T-helper 2 cell treated with Interferon-gamma antibody and Interleukin-4, amounts not matched to agents 100 ng/mL and 5 ng/mL, for 36 hours (primary cell): ENCODE measurements around the gene CDH20. TPM values are rescaled to one million over a fixed set of nuclear protein-coding genes. Genes with fewer than 3 reads are reported as not detected.

Experiments
- intact Hi-C: fragments of 100-400 bp; cut with micrococcal nuclease; formaldehyde crosslinking; loops from one replicate; pipeline ENCODE4 v1.15.1; 2023
- total RNA-seq: library from RNA; stranded (reverse); gene quantifications from 2 replicates; pipeline ENCODE4 v1.2.3, GENCODE V29; 2022

Gene CDH20
- total RNA-seq, 1 donor from 2014 or later: not detected

DNA sequence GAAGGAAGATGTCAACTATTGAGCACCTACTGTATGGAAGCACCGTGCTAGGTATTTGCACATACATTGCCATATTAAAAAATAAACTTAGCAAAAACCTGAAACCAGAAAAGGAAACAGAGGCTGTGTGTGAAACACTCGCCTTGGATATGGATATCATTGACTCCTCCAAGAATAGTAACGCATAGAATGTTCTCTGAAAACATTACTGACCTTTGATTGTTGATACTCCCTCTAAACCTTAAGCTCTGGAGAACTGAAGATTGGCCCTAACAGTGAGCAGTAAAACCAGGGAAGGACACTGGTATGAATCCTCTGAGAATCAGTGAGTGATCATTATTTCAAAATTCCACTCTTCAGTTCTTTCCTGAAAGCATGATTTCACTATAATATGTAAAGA, 236.8 kb downstream of the CDH20 start:
- intact Hi-C loops: no loop called here

DNA sequence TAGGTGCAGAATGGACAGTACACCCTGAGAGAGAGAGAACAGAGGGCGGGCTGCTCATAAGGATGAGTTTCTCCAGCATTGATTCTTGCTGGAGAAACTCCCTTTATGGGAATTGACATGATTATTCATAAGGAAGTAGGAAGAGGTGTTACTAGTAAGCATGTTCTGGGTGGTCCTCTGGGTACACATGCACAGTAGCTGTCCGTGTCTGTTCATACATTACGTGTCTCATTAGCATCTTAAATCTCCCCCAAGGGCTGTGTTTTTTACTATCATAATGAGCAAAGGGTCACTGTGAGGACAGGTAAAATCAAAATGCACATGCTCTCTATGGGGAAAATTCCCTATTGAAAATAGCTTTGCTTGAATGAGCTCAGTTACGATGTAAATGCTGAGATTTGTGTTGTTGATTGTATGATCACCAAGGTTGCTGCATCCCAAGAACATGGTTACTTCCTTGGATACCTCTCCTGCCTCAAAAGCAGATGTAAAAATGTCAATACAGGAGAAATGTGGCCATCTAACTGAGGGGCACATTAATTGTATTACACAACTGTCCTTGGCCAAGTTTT, 238.9 kb downstream of the CDH20 start:
- intact Hi-C loops: no loop called here

DNA sequence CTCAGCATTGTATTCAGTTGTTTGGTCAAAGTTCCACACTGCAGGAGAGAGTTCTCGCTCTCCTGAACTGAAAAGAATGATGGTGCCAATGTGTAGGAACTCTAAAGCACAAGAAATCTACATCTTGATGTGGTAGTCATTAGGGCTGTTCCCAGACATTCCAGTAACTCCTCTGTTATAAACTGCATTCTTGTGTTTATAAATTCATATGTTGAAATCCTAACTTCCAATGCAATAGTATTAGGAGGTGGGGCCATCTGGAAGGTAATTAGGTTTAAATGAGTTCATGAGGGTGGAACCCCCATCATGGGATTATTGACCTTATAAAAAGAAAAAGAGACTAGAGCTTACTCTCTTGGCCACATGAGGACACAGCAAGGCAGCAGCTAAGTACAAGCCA, 239.6 kb downstream of the CDH20 start:
- intact Hi-C loops: no loop called here

DNA sequence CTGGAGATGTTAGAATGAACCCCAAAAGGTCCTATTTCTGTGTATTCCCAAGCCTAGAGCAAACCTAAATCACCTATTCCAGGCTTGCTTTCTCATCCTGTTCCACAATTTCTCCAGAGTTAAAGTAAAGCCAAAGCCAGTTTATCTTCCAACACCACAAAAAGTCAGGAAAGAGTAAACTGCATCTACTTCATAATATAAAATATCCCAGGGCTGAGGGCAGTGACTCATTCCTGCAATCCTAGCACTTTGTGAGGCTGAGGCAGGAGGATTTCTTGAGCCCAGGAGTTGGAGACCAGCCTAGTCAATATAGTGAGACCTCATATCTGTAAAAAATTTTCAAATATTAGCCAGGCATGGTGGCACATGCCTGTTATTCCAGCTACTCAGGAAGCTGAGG, 241.4 kb downstream of the CDH20 start:
- intact Hi-C loops: no loop called here

DNA sequence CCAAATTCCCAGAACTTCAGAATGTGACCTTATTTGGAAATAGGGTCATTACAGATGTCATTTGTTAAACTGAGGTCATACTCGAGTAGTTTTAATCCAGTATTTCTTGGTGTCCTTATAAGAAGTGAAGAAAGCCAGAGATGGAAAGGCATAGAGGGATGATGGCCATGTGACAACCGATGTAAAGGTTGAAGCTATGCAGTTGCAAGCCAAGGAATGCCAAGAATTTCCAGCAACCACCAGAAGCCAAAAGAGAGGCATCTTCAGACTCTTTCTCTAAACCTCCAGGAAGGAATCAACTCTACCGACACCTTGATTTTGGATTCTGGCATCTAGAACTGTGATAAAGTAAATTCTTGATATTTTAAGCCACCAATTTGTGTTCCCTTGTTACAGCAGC, 242.2 kb downstream of the CDH20 start:
- intact Hi-C loops: no loop called here

DNA sequence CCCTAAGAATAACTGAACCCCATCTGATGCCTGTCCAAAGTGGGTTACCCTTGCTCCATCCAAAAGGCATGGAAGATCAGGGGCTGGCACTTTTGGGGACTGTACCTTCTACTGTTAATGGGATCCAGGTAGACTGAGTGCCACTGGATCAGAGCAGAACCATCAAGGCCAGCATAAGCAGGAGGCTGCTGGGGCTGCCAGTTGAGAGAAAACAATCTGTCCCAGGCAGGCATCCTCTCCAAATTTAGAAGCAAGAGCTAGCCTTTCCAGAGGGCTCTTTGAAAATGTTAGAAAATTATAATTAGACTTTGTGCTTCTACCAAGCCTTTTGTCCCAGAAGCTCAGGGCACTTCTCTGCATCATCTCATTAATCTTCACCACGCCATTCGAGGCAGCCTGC, 245.6 kb downstream of the CDH20 start:
- intact Hi-C loops: no loop called here

DNA sequence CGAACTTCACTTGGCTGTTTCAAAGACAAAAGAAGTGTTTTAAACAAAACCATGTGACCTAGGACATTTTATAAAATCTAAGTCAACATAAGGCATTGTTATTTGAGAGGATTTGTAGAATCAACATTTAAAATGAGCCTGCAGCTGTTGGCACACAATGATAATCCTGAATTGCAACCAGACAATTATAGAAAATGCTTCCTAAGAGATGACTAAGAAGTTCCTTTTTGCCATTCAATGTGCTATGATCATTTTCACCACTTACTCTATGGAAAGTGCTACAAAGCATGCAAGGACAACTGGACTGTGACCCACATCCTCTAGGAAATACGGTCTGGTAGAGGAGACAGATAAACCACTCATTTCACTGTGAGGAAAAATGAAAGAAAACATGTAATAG, 246.4 kb downstream of the CDH20 start:
- intact Hi-C loops: no loop called here

DNA sequence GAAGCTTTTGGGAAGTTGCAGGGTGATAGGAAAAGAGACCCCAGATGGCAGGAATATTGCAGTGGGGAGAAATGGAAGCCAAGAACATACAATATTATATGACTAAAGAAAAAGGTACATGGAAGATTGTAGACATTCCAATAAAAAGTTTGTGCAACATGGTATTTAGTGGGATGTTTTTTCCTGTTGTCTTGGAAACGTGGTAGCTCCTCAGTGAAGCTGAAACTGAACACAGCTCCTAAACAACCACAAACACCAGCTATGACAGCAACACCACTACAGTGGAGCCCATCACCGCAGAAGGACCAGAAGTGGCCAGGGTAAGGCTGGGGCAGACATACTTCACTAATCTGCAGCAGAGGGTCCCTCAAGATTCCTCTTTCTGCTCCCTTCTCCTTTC, 246.8 kb downstream of the CDH20 start:
- intact Hi-C loops: no loop called here

DNA sequence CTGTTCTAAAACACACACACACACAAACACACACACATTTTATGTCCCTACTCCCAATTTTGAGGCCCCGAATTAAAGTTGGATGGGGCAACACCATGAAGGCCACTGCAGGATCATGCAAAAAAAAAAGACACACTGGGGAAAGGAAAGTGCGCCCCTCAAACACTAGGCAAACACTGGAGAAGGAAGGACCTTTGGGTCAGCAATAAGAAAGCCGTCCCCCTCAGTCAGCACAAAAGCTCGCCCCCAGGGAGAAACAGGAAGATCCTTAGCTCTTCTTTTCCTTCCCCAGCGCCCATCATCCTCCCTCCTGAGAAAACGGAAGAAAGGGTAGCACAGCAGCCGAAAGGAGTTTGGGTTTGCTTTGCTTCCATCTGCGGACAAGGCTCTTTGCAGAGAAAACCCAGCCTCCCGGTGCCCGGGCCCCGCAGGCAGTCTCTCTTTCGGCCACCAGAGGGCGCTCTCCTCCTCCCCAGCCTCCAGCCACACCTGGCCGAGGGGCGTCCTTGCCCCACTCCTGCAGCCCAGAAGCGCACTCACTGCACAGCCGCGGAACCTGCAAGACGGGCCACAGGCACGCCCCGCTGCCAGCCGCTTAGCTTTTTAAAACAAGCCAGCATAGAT, 248.5 kb downstream of the CDH20 start:
- intact Hi-C loops: loop anchor here (1.0 kb wide), 1 partner anchor 550 kb away; no protein-coding TSS in a partner anchor

DNA sequence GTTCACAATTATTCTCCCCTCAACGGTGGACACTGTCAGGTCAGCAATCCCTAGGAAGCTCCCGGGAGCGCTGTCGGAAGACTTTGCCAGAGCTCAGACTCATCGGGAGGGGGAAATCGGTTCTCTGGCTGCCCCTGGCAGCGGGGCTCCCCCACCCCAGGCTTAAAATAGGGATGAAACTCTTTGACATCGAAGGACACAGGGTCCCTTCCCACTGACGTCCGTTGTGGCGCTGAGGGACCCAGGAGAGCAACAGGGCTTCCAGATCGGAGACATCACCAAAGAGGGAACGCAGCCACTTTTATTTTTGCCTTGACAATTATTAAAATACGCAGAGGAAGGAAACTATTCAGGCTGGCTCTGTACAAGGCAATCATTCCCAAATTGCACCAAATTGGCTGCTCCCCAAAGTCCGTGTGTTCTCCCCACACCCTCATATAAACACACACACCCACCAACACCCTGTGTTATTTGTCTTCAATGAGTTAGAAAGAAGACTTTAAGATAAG, 249.0 kb downstream of the CDH20 start:
- intact Hi-C loops: no loop called here

DNA sequence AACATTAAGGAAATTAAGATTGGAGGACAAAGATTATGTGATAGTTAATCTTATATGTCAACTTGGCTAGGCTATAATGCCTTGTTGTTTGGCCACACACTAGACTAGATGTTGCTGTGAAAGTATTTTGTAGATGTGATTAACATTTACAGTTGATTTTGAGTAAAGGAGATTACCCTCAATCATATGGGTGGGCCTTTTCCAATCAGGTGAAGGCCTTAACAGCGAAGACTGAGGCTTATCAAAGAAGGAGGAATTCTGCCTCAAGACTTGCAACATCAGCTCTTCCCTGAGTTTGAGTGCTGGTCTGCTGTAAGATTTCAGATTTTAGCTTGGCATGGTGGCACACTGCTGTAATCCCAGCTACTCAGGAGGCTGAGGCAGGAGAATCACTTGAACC, 250.3 kb downstream of the CDH20 start:
- intact Hi-C loops: no loop called here

DNA sequence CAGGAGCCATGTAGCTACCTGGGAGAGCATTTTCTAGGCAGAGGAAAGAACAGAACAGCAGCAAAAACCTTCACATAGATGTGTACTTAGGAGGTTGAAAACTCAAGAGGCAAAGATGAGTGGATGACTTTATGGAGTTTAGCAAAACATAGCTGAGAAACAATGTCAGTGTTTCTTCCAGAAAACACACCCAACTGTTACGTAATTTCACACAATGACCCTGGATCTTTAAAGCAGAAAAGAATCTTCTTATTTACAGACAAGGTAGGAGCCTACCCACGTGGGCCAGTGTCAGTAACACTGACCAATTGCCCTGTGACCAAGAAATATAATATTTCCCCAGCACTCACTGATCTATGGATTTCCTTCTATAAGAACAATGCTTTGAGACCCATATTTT, 254.6 kb downstream of the CDH20 start:
- intact Hi-C loops: no loop called here

DNA sequence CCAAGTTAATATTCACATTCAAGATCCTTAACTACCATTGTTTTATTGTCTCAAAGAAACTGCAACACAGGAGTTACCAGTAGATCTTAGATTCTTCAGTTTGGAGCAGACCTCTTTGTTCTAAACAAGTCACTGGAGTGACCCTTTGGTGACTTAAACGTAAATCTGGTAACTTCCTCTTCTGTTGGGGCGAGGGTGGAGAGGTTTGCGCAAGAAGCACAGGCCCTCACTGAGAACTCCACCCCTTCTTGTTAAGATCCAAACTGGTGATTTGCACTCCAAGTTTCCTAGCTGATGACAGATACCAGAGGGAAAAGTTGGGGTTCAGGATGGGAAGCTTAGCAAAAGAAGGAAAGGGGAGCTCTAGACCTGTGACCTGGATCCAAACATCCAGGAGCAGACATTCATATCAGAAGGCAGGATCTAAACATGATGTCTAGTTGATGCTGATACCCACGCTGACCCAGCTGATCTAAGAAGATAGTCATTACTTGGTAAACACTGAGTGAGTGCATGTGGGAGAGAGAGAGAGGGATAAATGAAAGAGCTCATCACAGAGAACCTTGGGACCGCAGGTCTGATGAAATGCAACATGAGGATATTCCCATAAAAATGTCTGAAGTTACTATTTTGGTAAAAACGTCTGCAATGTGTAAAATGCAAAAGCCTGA, 256.0 kb downstream of the CDH20 start:
- intact Hi-C loops: no loop called here

DNA sequence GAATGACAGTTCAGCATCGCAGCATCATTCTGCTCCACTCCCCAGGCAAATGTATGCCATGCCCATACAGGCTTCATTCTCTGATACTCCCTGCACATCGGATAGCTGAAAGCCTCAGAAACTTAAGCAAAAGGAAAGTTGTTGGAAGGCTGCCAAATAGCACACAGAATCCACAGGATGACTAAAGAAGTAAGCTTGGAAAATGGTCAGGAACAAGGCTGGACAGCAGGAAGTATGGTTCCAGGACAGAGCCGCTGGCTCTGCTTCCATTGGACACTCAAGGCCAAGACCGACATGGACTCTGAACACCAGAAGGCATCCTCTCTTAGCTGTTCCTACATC, 256.5 kb downstream of the CDH20 start:
- intact Hi-C loops: no loop called here

DNA sequence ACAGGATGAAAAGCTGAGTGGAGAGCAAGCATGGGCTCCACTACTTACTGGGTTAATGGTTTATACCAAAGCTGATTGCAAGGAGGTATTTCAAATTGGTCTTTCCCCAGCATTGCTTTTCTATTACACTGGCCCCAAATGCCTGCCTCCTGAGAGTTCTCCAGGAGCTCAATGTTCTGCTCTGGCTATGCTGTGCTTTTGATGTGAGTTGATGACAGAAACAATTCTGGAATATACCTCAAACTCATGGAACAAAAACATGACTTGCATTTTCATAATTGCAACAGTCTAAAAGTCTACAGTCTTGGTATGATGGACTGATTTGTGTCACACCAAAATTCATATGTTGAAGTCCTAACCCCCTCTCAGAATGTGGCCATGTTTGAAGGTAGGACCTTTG, 258.0 kb downstream of the CDH20 start:
- intact Hi-C loops: no loop called here

DNA sequence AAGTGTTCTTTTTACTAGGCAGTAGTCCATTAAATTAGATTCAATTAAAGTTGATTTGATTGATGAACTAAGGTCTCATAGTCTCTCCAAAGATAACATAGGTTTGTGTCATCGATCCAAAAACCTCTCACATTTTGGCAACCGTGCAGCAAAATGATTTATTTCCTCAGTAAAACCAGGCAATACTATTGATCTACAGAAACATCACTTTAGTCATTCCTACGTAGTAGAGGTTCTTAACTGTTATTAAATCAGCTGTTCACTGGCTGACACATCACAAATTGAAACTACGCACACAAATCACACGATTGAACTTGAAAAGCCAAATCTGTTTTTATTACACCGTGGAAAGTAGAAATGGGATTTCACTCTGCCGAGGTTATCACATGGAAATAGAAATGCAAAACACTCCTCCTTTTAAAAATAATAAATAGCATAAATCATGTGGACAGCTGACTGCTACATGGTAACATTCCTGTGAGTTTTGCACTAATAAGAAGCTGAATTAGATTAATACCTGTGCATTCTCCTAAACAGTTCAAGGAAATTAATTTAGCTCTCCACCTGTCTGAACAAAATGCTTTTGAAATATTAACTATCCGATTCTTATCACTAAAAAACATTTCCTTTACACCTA, 262.5 kb downstream of the CDH20 start:
- intact Hi-C loops: no loop called here

DNA sequence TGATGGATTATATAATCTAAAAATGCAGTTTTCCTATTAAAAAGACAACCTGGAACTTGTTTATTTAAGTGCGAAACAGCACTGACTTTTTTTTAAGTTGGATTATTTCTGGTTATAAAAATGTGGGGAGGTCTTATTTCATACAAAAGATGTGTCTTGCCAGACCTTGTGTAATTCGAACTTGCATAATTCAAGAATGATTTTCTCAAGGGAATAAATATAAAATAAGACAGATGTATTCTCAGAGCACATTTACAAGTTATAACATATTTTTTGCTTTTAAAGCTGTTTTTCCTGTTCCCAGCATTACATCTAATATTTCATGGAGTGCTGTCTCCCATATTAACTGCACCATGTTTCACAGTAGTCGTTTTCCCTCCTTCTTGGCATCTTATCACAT, 263.1 kb downstream of the CDH20 start:
- intact Hi-C loops: no loop called here

DNA sequence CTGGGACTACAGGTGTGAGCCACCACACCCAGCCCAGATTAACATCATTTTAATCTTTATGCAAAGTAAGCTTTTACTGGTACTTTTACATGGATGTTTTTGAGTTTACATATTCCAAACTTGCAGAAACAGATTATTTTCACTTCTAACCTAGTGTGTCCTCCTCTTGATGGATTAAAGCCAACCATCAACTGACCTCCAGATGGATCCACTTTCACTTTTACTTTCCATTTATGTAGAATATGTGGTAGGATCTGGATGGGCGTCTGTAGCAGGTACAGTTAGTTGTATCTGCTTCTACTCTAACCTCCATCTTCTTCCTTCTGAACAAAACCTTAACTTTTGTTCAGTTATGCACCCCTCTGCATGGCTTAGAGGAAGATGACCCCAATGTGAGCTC, 264.1 kb downstream of the CDH20 start:
- intact Hi-C loops: no loop called here

DNA sequence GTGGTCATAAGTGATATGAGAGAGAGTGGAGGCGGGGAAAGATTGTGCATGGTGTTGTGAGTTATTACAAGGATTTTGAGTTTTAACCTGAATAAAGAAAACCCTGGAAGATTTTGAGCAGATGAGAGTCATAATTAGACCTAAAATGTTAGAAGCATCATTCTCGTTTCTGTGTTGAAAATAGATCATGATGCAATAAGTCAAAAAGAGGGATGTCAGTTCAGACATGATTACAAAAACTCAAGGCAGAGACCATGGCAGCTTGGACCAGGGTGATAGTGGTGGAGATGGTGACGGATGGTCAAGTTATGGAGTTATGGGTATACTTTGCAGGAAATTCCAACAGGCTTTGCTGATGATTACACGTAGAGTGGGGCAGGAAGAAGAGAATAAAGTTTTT, 267.2 kb downstream of the CDH20 start:
- intact Hi-C loops: no loop called here

DNA sequence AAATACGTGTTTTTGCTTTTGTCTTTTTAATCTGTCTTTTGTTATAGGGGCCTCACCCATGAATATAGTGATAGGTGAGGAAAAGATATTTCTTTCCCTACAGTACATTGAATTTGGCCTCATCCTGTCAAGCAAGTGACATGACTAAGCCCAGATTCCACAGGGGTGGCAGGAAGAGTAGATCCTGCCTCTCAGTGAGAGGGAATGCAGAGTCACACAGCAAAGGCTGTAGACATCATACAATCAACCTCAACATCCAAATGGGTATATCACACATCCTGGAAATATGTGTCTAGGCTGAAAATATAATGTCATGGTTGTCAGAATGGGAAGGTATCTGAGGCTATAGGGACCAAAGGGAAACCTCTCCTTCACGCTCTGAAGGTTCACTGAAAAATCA, 269.6 kb downstream of the CDH20 start:
- intact Hi-C loops: no loop called here
